Caki2 (cell line): ENCODE results near the gene TPK1. TPM values are rescaled to one million over a fixed set of nuclear protein-coding genes. Genes with fewer than 3 reads are reported as not detected.
"Not testable (repeated sequence)": the region's sequence is repeated elsewhere in the genome, so short reads cannot be mapped to it uniquely, and the experiment has no call there.

Experiments used
- DNase-seq: peaks from one replicate; pipeline ENCODE4 v3.0.0-alpha.2; 2015; ENCODE audit warnings: low read depth
- in situ Hi-C: cut with HindIII; loops from 2 replicates; pipeline ENCODE4 v1.10.0; 2016; ENCODE audit warnings: low sequenced_read_pairs, low pct_unique_long_range_greater_than_20kb, mixed read lengths
- total RNA-seq: library from RNA; depleted of rRNA; stranded (reverse); fragments of >200 nt; shearing (Covaris generic); gene quantifications from 2 replicates; pipeline ENCODE4 v1.2.3, GENCODE V29; 2014; ENCODE audit warnings: low replicate concordance

TPK1 gene
- total RNA-seq, 1 experiment from 2014 or later = 37.9 TPM

GRCh38 chr7:144477348-144477747 is 358.5 kb downstream of the TPK1 start:
- in situ Hi-C loops = no loop called here
- no peak for DNase-seq

GRCh38 chr7:144474800-144475615 is 360.8 kb downstream of the TPK1 start:
- DNase-seq = no peak
- in situ Hi-C loops = no loop called here

GRCh38 chr7:144474363-144474762 is 361.5 kb downstream of the TPK1 start:
- in situ Hi-C loops = no loop called here
- no peak for DNase-seq

GRCh38 chr7:144473908-144474307 is 361.9 kb downstream of the TPK1 start:
- DNase-seq = no peak
- in situ Hi-C loops = no loop called here

- no peak for DNase-seq
- in situ Hi-C loops = no loop called here
Observed at GRCh38 chr7:144470078-144470477, 365.8 kb downstream of the TPK1 start.

GRCh38 chr7:144468990-144469732 is 366.7 kb downstream of the TPK1 start:
- in situ Hi-C loops = no loop called here

GRCh38 chr7:144459635-144460034 is 376.2 kb downstream of the TPK1 start:
- in situ Hi-C loops = no loop called here

More at GRCh38 chr7:144468990-144469732, 366.7 kb downstream of the TPK1 start:
- DNase-seq = no peak

GRCh38 chr7:144455040-144455404 is 380.8 kb downstream of the TPK1 start:
- in situ Hi-C loops = no loop called here

More at GRCh38 chr7:144459635-144460034, 376.2 kb downstream of the TPK1 start:
- DNase-seq = no peak

GRCh38 chr7:144454256-144455039 is 381.4 kb downstream of the TPK1 start:
- in situ Hi-C loops = no loop called here
- no peak for DNase-seq

More at GRCh38 chr7:144455040-144455404, 380.8 kb downstream of the TPK1 start:
- DNase-seq = no peak

GRCh38 chr7:144452064-144452463 is 383.8 kb downstream of the TPK1 start:
- in situ Hi-C loops = no loop called here
- DNase-seq = no peak

GRCh38 chr7:144445590-144445989 is 390.3 kb downstream of the TPK1 start:
- DNase-seq = no peak
- in situ Hi-C loops = no loop called here

GRCh38 chr7:144439717-144440205 is 396.1 kb downstream of the TPK1 start:
- DNase-seq = no peak
- in situ Hi-C loops = no loop called here

GRCh38 chr7:144438759-144439158 is 397.1 kb downstream of the TPK1 start:
- in situ Hi-C loops = no loop called here
- DNase-seq = no peak

GRCh38 chr7:144437370-144438191 is 398.3 kb downstream of the TPK1 start:
- peak; percentile 33 for DNase-seq

GRCh38 chr7:144436500-144436899 is 399.4 kb downstream of the TPK1 start:
- no peak for DNase-seq
- in situ Hi-C loops = no loop called here

More at GRCh38 chr7:144437370-144438191, 398.3 kb downstream of the TPK1 start:
- in situ Hi-C loops = no loop called here

- no peak for DNase-seq
- in situ Hi-C loops = no loop called here
Observed at GRCh38 chr7:144428431-144428830, 407.4 kb downstream of the TPK1 start.

- DNase-seq, in situ Hi-C loops: not testable (repeated sequence)
Observed at GRCh38 chr7:144427539-144427938, 408.3 kb downstream of the TPK1 start.

- in situ Hi-C loops, DNase-seq: not testable (repeated sequence)
Observed at GRCh38 chr7:144418931-144419330, 416.9 kb downstream of the TPK1 start.
